Measurements from ENCODE around the gene APOF. TPM values are rescaled to one million over a fixed set of nuclear protein-coding genes. Genes with fewer than 3 reads are reported as not detected.
"Not testable (repeated sequence)": the region's sequence is repeated elsewhere in the genome, so short reads cannot be mapped to it uniquely, and the experiment has no call there.

APOF gene
- total RNA-seq, 1 experiment from 2014 or later = not detected

DNA sequence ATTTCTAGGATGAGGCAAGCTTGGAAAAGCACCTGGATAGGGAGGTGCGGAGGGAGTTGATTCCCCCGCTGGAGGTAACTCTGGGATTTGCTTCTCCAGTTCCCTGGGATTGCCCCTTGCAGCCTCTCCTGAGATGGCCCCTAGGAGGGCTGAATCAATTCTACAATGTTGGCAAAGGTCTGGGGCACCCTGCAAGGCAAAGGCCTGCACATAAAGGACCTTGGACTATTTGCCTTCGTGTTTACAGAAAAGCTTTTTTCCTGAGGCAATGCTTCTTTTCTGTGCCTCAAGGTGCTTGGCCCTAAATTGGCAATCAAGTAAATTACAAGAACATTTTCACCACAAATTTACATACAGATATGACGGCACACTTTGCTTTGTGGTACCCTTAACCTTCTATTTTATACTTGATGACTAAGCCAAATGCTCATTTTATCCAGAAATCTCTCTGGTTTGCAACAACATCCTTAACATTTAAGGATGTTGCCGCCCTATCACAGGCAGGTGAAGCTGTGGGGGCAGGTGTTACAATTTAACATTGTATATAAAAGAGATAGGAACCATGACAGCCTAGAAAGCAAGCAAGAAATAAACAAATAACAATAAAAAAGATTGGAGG lies 46.3 kb upstream of the APOF start:
- Mint-ChIP-seq H3K27me3 (ENCODE audit: unreplicated experiment) (no peaks in the 10 kb centered on the region), H3K4me3 (ENCODE audit: low read depth, unreplicated experiment) (no peak overlapping the region), H3K4me1 (ENCODE audit: low read depth, unreplicated experiment) (no peaks in the 10 kb centered on the region), H3K9me3 (ENCODE audit: low read depth, unreplicated experiment) (no peaks in the 10 kb centered on the region), H3K36me3 (ENCODE audit: insufficient read depth, unreplicated experiment) (no peaks in the 10 kb centered on the region), H3K27ac (ENCODE audit: unreplicated experiment) (no peak overlapping the region)
- TF ChIP-seq, protein P1, sequence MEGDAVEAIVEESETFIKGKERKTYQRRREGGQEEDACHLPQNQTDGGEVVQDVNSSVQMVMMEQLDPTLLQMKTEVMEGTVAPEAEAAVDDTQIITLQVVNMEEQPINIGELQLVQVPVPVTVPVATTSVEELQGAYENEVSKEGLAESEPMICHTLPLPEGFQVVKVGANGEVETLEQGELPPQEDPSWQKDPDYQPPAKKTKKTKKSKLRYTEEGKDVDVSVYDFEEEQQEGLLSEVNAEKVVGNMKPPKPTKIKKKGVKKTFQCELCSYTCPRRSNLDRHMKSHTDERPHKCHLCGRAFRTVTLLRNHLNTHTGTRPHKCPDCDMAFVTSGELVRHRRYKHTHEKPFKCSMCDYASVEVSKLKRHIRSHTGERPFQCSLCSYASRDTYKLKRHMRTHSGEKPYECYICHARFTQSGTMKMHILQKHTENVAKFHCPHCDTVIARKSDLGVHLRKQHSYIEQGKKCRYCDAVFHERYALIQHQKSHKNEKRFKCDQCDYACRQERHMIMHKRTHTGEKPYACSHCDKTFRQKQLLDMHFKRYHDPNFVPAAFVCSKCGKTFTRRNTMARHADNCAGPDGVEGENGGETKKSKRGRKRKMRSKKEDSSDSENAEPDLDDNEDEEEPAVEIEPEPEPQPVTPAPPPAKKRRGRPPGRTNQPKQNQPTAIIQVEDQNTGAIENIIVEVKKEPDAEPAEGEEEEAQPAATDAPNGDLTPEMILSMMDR (IDR thresholded peaks at IDR 0.05; ENCODE audit: unreplicated experiment) = no peak
- no peak for DNase-seq
- no TSS peak for BruUV-seq (replicated peaks)
- CTCF ChIA-PET = interaction anchor here (0.7 kb wide), 1 partner anchor 77 kb away, joined by 4 read pairs; no protein-coding TSS in a partner anchor
- intact Hi-C loops (cut with micrococcal nuclease; ENCODE audit: unreplicated experiment) = no loop called here

DNA sequence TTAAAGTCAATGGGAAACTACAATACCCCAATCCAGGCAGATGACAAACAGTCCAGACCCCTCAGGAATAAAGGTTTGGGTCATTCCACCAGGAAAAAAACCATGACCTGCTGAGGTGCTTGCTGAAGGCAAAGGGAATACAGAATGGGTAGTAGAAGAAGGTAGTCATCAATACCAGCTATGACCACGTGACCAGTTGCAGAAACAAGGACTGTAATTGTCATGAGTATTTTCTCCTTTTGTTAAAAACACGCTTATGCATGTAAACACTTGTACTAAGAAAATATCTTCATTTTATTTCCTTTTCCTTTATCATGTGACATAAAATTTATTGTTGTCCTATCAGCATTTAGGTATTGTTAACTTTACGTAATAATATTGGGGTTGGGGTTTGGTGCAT lies 41.6 kb upstream of the APOF start:
- H3K9me3 Mint-ChIP-seq (ENCODE audit: low read depth, unreplicated experiment); intact Hi-C loops (cut with micrococcal nuclease; ENCODE audit: unreplicated experiment); H3K27me3 Mint-ChIP-seq (ENCODE audit: unreplicated experiment); H3K27ac Mint-ChIP-seq (ENCODE audit: unreplicated experiment); BruUV-seq (replicated peaks); H3K4me1 Mint-ChIP-seq (ENCODE audit: low read depth, unreplicated experiment); H3K36me3 Mint-ChIP-seq (ENCODE audit: insufficient read depth, unreplicated experiment); CTCF ChIA-PET; DNase-seq; H3K4me3 Mint-ChIP-seq (ENCODE audit: low read depth, unreplicated experiment): not testable (repeated sequence)

DNA sequence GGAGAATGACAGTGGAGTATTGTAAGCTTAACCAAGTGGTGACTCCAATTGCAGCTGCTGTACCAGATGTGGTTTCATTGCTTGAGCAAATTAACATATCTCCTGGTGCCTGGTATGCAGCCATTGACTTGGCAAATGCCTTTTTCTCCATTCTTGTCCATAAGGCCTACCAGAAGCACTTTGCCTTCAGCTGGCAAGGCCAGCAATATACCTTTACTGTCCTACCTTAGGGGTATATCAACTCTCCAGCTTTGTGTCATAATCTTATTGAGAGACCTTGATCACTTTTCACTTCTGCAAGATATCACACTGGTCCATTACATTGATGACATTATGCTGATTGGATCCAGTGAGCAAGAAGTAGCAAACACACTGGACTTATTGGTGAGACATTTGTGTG lies 39.0 kb upstream of the APOF start:
- H3K27ac Mint-ChIP-seq (ENCODE audit: unreplicated experiment); H3K36me3 Mint-ChIP-seq (ENCODE audit: insufficient read depth, unreplicated experiment): not testable (repeated sequence)

DNA sequence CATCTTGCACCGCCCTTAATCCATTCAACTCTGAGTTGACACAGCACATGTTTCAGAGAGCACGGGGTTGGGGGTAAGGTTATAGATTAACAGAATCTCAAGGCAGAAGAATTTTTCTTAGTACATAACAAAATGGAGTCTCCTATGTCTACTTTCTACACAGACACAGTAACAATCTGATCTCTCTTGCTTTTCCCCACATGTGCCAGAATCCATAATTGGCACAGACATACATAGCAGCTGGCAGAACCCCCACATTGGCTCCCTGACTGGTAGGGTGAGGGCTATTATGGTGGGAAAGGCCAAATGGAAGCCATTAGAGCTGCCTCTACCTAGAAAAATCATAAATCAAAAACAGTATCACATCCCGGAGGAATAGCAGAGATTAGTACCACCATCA lies 38.5 kb upstream of the APOF start:
- DNase-seq; H3K36me3 Mint-ChIP-seq (ENCODE audit: insufficient read depth, unreplicated experiment); H3K4me1 Mint-ChIP-seq (ENCODE audit: low read depth, unreplicated experiment); BruUV-seq (replicated peaks); CTCF ChIA-PET; H3K27ac Mint-ChIP-seq (ENCODE audit: unreplicated experiment); H3K9me3 Mint-ChIP-seq (ENCODE audit: low read depth, unreplicated experiment); H3K27me3 Mint-ChIP-seq (ENCODE audit: unreplicated experiment); H3K4me3 Mint-ChIP-seq (ENCODE audit: low read depth, unreplicated experiment); intact Hi-C loops (cut with micrococcal nuclease; ENCODE audit: unreplicated experiment): not testable (repeated sequence)

More for the DNA sequence above, 39.0 kb upstream of the APOF start:
- BruUV-seq (replicated peaks); H3K9me3 Mint-ChIP-seq (ENCODE audit: low read depth, unreplicated experiment); DNase-seq; H3K4me3 Mint-ChIP-seq (ENCODE audit: low read depth, unreplicated experiment); H3K4me1 Mint-ChIP-seq (ENCODE audit: low read depth, unreplicated experiment); H3K27me3 Mint-ChIP-seq (ENCODE audit: unreplicated experiment); intact Hi-C loops (cut with micrococcal nuclease; ENCODE audit: unreplicated experiment): not testable (repeated sequence)
- CTCF ChIA-PET = interaction anchor here (0.6 kb wide), 1 partner anchor 28 kb away, joined by 3 read pairs; no protein-coding TSS in a partner anchor

DNA sequence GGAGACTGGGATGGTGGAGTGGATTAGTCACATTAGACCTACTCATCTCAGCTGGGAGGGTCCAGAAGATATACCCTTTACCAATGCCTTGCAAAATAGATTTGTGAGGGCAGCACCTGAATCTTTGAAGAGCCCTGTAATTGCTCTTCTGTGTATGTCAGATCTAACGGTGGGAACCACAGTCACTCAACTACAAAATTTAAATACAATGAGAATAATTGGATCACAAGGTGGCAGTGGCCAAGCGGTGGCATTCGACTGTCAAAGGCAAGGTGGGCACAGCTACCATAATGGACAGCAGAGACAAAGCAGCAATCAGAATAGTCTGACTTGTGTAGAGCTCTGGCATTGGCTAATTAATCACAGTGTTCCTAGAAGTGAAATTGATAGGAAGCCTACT lies 36.8 kb upstream of the APOF start:
- CTCF ChIA-PET = not testable (repeated sequence)

DNA sequence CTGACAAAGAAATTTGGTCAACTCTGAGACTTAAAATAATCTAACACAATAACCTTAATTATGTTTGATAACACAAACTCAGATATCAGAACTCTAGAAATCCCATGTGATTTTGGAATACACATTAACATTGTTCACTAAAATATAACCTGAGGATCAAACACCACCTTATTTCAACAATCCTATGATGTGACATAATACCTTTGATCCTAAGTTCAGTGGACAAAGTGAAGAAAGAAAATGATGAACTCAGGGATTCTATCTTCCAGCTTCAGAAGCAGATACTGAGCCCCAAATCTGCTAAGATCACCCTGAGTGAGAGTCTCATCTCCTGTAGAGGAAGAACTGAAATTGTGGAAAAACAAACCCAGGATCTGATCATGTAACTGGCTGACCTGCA lies 35.7 kb upstream of the APOF start:
- Mint-ChIP-seq H3K27me3 (ENCODE audit: unreplicated experiment) (no peaks in the 10 kb centered on the region), H3K36me3 (ENCODE audit: insufficient read depth, unreplicated experiment) (no peaks in the 10 kb centered on the region), H3K4me3 (ENCODE audit: low read depth, unreplicated experiment) (no peak overlapping the region), H3K27ac (ENCODE audit: unreplicated experiment) (no peak overlapping the region), H3K9me3 (ENCODE audit: low read depth, unreplicated experiment) (peaks cover 7% of the 10 kb centered on the region), H3K4me1 (ENCODE audit: low read depth, unreplicated experiment) (peaks cover 7% of the 10 kb centered on the region)
- TF ChIP-seq, protein P1 (IDR thresholded peaks at IDR 0.05; ENCODE audit: unreplicated experiment) = no peak
- no TSS peak for BruUV-seq (replicated peaks)
- no peak for DNase-seq
- intact Hi-C loops (cut with micrococcal nuclease; ENCODE audit: unreplicated experiment) = no loop called here
- CTCF ChIA-PET = interaction anchor here (1.8 kb wide), 1 partner anchor 23 kb away, joined by 3 read pairs; no protein-coding TSS in a partner anchor

More for the DNA sequence above, 36.8 kb upstream of the APOF start:
- H3K27me3 Mint-ChIP-seq (ENCODE audit: unreplicated experiment); DNase-seq; intact Hi-C loops (cut with micrococcal nuclease; ENCODE audit: unreplicated experiment); H3K4me3 Mint-ChIP-seq (ENCODE audit: low read depth, unreplicated experiment); BruUV-seq (replicated peaks); H3K27ac Mint-ChIP-seq (ENCODE audit: unreplicated experiment); H3K9me3 Mint-ChIP-seq (ENCODE audit: low read depth, unreplicated experiment); H3K36me3 Mint-ChIP-seq (ENCODE audit: insufficient read depth, unreplicated experiment); H3K4me1 Mint-ChIP-seq (ENCODE audit: low read depth, unreplicated experiment): not testable (repeated sequence)
